Neural cell (in vitro differentiated cells): ENCODE data around the gene PPCDC. TPM values are rescaled to one million over a fixed set of nuclear protein-coding genes. Genes with fewer than 3 reads are reported as not detected.
"Not testable (repeated sequence)": the region's sequence is repeated elsewhere in the genome, so short reads cannot be mapped to it uniquely, and the experiment has no call there.

Experiments
- H2AFZ ChIP-seq: fragments of 200-600, 300-800 bp; sonication (generic), shearing (Covaris generic); 2 replicates; pipeline ENCODE4 v1.6.0; 2014; ENCODE audit warnings: low read depth, mild to moderate bottlenecking, antibody characterized with exemption, low read length, moderate library complexity
- H3F3A ChIP-seq: fragments of 200-600 bp; shearing (Covaris generic); 2 replicates; pipeline ENCODE4 v1.6.1; 2016; ENCODE audit warnings: mild to moderate bottlenecking, moderate library complexity, mixed read lengths, antibody characterized with exemption, low read length; ENCODE audit not compliant: insufficient read depth, poor library complexity, severe bottlenecking
- H3K27ac ChIP-seq: fragments of 200-600, 300-800 bp; sonication (generic), shearing (Covaris generic); 2 replicates; pipeline ENCODE4 v1.5.1; 2014; ENCODE audit warnings: mild to moderate bottlenecking, low read length, moderate library complexity
- H3K27me3 ChIP-seq: fragments of 300-800, 200-600 bp; sonication (generic), shearing (Covaris generic); 2 replicates; pipeline ENCODE4 v1.6.0; 2014; ENCODE audit warnings: mild to moderate bottlenecking, low read depth, low read length, moderate library complexity; ENCODE audit not compliant: insufficient read depth
- H3K36me3 ChIP-seq: fragments of 300-800, 200-600 bp; sonication (generic), shearing (Covaris generic); 2 replicates; pipeline ENCODE4 v1.5.1; 2014; ENCODE audit warnings: mild to moderate bottlenecking, antibody characterized with exemption, low read length, moderate library complexity; ENCODE audit not compliant: insufficient read depth
- H3K4me2 ChIP-seq: fragments of 300-800, 200-600 bp; sonication (generic), shearing (Covaris generic); 2 replicates; pipeline ENCODE4 v1.6.0; 2014; ENCODE audit warnings: mild to moderate bottlenecking, low read length
- H3K4me3 ChIP-seq: fragments of 300-800, 200-600 bp; sonication (generic), shearing (Covaris generic); 2 replicates; pipeline ENCODE4 v1.5.1; 2014; ENCODE audit warnings: mild to moderate bottlenecking, low read length, moderate library complexity
- H3K79me2 ChIP-seq: fragments of 200-600 bp; shearing (Covaris generic); replicated peaks from 2 replicates; pipeline ENCODE4 v1.6.0; 2014; ENCODE audit warnings: mild to moderate bottlenecking, low read length, moderate library complexity; ENCODE audit not compliant: insufficient read depth
- H3K9ac ChIP-seq: fragments of 300-800, 200-600 bp; sonication (generic), shearing (Covaris generic); 2 replicates; pipeline ENCODE4 v1.6.1; 2016; ENCODE audit warnings: mild to moderate bottlenecking, low read length, mixed read lengths
- H3K9me2 ChIP-seq: fragments of 200-600 bp; shearing (Covaris generic); 2 replicates; pipeline ENCODE4 v1.6.1; 2016; ENCODE audit warnings: mild to moderate bottlenecking, low read length, mixed read lengths; ENCODE audit not compliant: insufficient read depth
- H3K9me3 ChIP-seq: fragments of 200-600, 300-800 bp; sonication (generic), shearing (Covaris generic); 2 replicates; pipeline ENCODE4 v1.6.1; 2016; ENCODE audit warnings: mild to moderate bottlenecking, mixed run types, low read length, moderate library complexity, mixed read lengths
- H4K20me1 ChIP-seq: fragments of 200-600 bp; shearing (Covaris generic); 2 replicates; pipeline ENCODE4 v1.6.1; 2016; ENCODE audit warnings: mild to moderate bottlenecking, mixed run types; ENCODE audit not compliant: insufficient read depth
- EP300 ChIP-seq: fragments of 450-650 bp; conservative IDR thresholded peaks from 2 replicates; pipeline ENCODE4 v1.6.1; 2014; ENCODE audit warnings: antibody characterized with exemption, mild to moderate bottlenecking, moderate library complexity; ENCODE audit not compliant: poor library complexity, severe bottlenecking
- EZH2 ChIP-seq: fragments of 200-600, 300-800 bp; shearing (Covaris generic), sonication (generic); IDR thresholded peaks from 2 replicates; pipeline ENCODE4 v1.6.1; 2014; ENCODE audit warnings: antibody characterized with exemption, low read length, borderline replicate concordance, mild to moderate bottlenecking; ENCODE audit not compliant: insufficient read depth, poor library complexity, severe bottlenecking
- MXI1 ChIP-seq: fragments of 450-650 bp; conservative IDR thresholded peaks from 2 replicates; pipeline ENCODE4 v1.6.1; 2014; ENCODE audit warnings: antibody characterized with exemption, mild to moderate bottlenecking; ENCODE audit not compliant: poor library complexity, severe bottlenecking
- POLR2AphosphoS5 ChIP-seq: IDR thresholded peaks from 2 replicates; pipeline ENCODE4 v1.6.1; 2012
- RAD21 ChIP-seq: fragments of 450-650 bp; conservative IDR thresholded peaks from 2 replicates; pipeline ENCODE4 v1.6.1; 2014; ENCODE audit warnings: antibody characterized with exemption, mild to moderate bottlenecking, moderate library complexity
- REST ChIP-seq: IDR thresholded peaks from 2 replicates; pipeline ENCODE4 v1.6.1; 2012; ENCODE audit warnings: borderline replicate concordance
- SMC3 ChIP-seq: fragments of 450-650 bp; conservative IDR thresholded peaks from 2 replicates; pipeline ENCODE4 v1.6.1; 2014; ENCODE audit warnings: antibody characterized with exemption, mild to moderate bottlenecking, moderate library complexity; ENCODE audit not compliant: poor library complexity
- TAF1 ChIP-seq: IDR thresholded peaks from 2 replicates; pipeline ENCODE4 v1.6.1; 2012; ENCODE audit warnings: low read depth
- polyA plus RNA-seq: library from polyadenylated mRNA; depleted of rRNA; stranded (reverse); fragments of >200 nt; gene quantifications from 2 replicates; pipeline ENCODE4 v1.2.3, GENCODE V29; 2014
- TF ChIP-seq, protein P1 (sequence below): fragments of 450-650 bp; IDR thresholded peaks from 2 replicates; pipeline ENCODE4 v1.5.1; 2014; ENCODE audit warnings: antibody characterized with exemption, mild to moderate bottlenecking, moderate library complexity; ENCODE audit not compliant: poor library complexity, severe bottlenecking

The PPCDC gene
- polyA plus RNA-seq, 1 donor from 2014 or later: 13.6 TPM

GRCh38 chr15:75081150-75081549, 57.8 kb downstream of the PPCDC start:
- H3K9me3 ChIP-seq: no peaks in the 10 kb centered on the region
- H3K9ac ChIP-seq: no peak overlapping the region
- TF ChIP-seq POLR2AphosphoS5 (no peak), MXI1 (no peak), RAD21 (no peak), EP300 (no peak), SMC3 (no peak), TAF1 (no peak), REST (no peak), EZH2 (no peak)
- TF ChIP-seq, protein P1, sequence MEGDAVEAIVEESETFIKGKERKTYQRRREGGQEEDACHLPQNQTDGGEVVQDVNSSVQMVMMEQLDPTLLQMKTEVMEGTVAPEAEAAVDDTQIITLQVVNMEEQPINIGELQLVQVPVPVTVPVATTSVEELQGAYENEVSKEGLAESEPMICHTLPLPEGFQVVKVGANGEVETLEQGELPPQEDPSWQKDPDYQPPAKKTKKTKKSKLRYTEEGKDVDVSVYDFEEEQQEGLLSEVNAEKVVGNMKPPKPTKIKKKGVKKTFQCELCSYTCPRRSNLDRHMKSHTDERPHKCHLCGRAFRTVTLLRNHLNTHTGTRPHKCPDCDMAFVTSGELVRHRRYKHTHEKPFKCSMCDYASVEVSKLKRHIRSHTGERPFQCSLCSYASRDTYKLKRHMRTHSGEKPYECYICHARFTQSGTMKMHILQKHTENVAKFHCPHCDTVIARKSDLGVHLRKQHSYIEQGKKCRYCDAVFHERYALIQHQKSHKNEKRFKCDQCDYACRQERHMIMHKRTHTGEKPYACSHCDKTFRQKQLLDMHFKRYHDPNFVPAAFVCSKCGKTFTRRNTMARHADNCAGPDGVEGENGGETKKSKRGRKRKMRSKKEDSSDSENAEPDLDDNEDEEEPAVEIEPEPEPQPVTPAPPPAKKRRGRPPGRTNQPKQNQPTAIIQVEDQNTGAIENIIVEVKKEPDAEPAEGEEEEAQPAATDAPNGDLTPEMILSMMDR: no peak
- H3F3A ChIP-seq: no peaks in the 10 kb centered on the region
- H3K4me3 ChIP-seq: no peak overlapping the region
- H3K36me3 ChIP-seq: no peaks in the 10 kb centered on the region
- no peak overlapping the region for H3K4me2 ChIP-seq
- no peaks in the 10 kb centered on the region for H3K27me3 ChIP-seq
- H4K20me1 ChIP-seq: no peaks in the 10 kb centered on the region
- H3K79me2 ChIP-seq: no peaks in the 10 kb centered on the region
- H3K27ac ChIP-seq: no peak overlapping the region
- no peak overlapping the region for H2AFZ ChIP-seq
- H3K9me2 ChIP-seq: no peaks in the 10 kb centered on the region

DNA sequence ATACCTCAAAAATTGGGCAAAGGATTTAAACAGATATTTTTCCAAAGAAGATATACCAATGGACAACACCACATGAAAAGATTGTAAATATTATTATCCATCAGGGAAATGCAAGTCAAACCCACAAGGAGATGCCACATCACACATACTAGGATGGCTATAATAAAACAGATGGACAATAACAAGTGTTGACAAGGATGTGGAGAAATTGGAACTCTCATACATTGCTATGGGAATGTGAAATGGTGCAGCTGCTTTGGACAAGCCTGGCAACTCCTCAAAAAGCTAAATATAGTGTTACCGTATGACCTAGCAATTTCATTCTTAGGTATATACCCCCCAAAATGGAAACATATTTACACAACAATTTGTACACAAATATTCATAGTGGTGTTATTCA, 59.3 kb downstream of the PPCDC start:
- Histone ChIP-seq H3K79me2 (no peaks in the 10 kb centered on the region), H3K36me3 (no peaks in the 10 kb centered on the region), H2AFZ (no peak overlapping the region), H3K9me2 (no peaks in the 10 kb centered on the region), H3F3A (no peaks in the 10 kb centered on the region), H3K4me2 (no peak overlapping the region), H3K27ac (no peak overlapping the region), H3K4me3 (no peak overlapping the region), H3K9ac (no peak overlapping the region), H3K9me3 (no peaks in the 10 kb centered on the region), H3K27me3 (no peaks in the 10 kb centered on the region), H4K20me1 (no peaks in the 10 kb centered on the region)
- TF ChIP-seq EP300 (no peak), MXI1 (no peak), RAD21 (no peak), REST (no peak)

- H3K9me2 ChIP-seq, H3K9ac ChIP-seq, H3K36me3 ChIP-seq, H3K9me3 ChIP-seq, H3F3A ChIP-seq, H4K20me1 ChIP-seq, H3K4me2 ChIP-seq, H3K27ac ChIP-seq, H3K27me3 ChIP-seq, H2AFZ ChIP-seq, H3K4me3 ChIP-seq, H3K79me2 ChIP-seq: not testable (repeated sequence)
These were observed 62.3 kb downstream of the PPCDC start for GRCh38 chr15:75085708-75086107.
